Liver (tissue), 9 donors: ENCODE results near the gene GTF2H3. TPM values are rescaled to one million over a fixed set of nuclear protein-coding genes. Genes with fewer than 3 reads are reported as not detected.

ENCODE experiments used
- DNase-seq: peaks from one replicate; pipeline ENCODE4 v3.0.0-alpha.2; 2017; ENCODE audit warnings: low spot score
- H3K27ac ChIP-seq, 2 donors: one replicate each; pipeline ENCODE4 v1.7.0; 2013; ENCODE audit warnings: inconsistent platforms in 2 of 2, low read length in 2 of 2, control low read depth in 1 of 2, low read depth in 1 of 2, mild to moderate bottlenecking in 1 of 2
- H3K27me3 ChIP-seq, 4 donors: one replicate each; pipeline versions ENCODE4 v1.6.1 to v1.7.0; 2013; ENCODE audit warnings: low read length in 3 of 4, inconsistent platforms in 1 of 4, mild to moderate bottlenecking in 1 of 4, moderate library complexity in 1 of 4; ENCODE audit not compliant: control insufficient read depth in 4 of 4, insufficient read depth in 4 of 4
- H3K36me3 ChIP-seq, 4 donors: one replicate each; pipeline versions ENCODE4 v1.6.1 to v1.7.0; 2013; ENCODE audit warnings: low read length in 3 of 4, mild to moderate bottlenecking in 3 of 4, low read depth in 1 of 4, moderate library complexity in 1 of 4; ENCODE audit not compliant: control insufficient read depth in 4 of 4, insufficient read depth in 3 of 4
- H3K4me1 ChIP-seq, 4 donors: one replicate each; pipeline versions ENCODE4 v1.6.1 to v1.7.0; 2013; ENCODE audit warnings: low read length in 3 of 4, mild to moderate bottlenecking in 3 of 4, moderate library complexity in 1 of 4; ENCODE audit not compliant: control insufficient read depth in 4 of 4, insufficient read depth in 4 of 4
- H3K4me3 ChIP-seq, 3 donors: one replicate each; pipeline versions ENCODE4 v1.6.1 to v1.7.0; 2013; ENCODE audit warnings: low read length in 3 of 3, control low read depth in 1 of 3, low read depth in 1 of 3, mild to moderate bottlenecking in 1 of 3
- H3K9ac ChIP-seq, 2 donors: one replicate each; pipeline ENCODE4 v1.7.0; 2013; ENCODE audit warnings: low read length in 2 of 2, mild to moderate bottlenecking in 2 of 2, moderate library complexity in 2 of 2, control low read depth in 1 of 2, low read depth in 1 of 2
- H3K9me3 ChIP-seq, 4 donors: one replicate each; pipeline versions ENCODE4 v1.6.1 to v1.7.0; 2013; ENCODE audit warnings: low read length in 3 of 4; ENCODE audit not compliant: control insufficient read depth in 4 of 4
- ATF3 ChIP-seq: IDR thresholded peaks from 2 replicates; pipeline ENCODE4 v1.6.1; 2016; ENCODE audit warnings: antibody characterized with exemption
- FOXA1 ChIP-seq: IDR thresholded peaks from 2 replicates; pipeline ENCODE4 v1.6.1; 2016; ENCODE audit warnings: antibody characterized with exemption
- FOXA2 ChIP-seq: IDR thresholded peaks from 2 replicates; pipeline ENCODE4 v1.6.1; 2016; ENCODE audit warnings: antibody characterized with exemption
- GABPA ChIP-seq, 2 donors: IDR thresholded peaks in 1 of 2; conservative IDR thresholded peaks in 1 of 2; 2 replicates each; pipeline ENCODE4 v1.6.1; 2016; ENCODE audit warnings: antibody characterized with exemption in 2 of 2, mild to moderate bottlenecking in 1 of 2, moderate library complexity in 1 of 2
- HNF4A ChIP-seq, 2 donors: conservative IDR thresholded peaks; 2 replicates each; pipeline ENCODE4 v1.6.1; 2016; ENCODE audit warnings: antibody characterized with exemption in 2 of 2, mild to moderate bottlenecking in 2 of 2
- HNF4G ChIP-seq: IDR thresholded peaks from 2 replicates; pipeline ENCODE4 v1.6.1; 2016; ENCODE audit warnings: antibody characterized with exemption
- RXRA ChIP-seq, 2 donors: IDR thresholded peaks; 2 replicates each; pipeline ENCODE4 v1.6.1; 2017 to 2018; ENCODE audit warnings: antibody characterized with exemption in 2 of 2, mild to moderate bottlenecking in 1 of 2
- SP1 ChIP-seq: IDR thresholded peaks from 2 replicates; pipeline ENCODE4 v1.6.1; 2018; ENCODE audit warnings: antibody characterized with exemption, mild to moderate bottlenecking
- TAF1 ChIP-seq: conservative IDR thresholded peaks from 2 replicates; pipeline ENCODE4 v1.6.1; 2016; ENCODE audit warnings: antibody characterized with exemption, mild to moderate bottlenecking
- WGBS: extraction: QIAGEN DNeasy Blood & Tissue Kit; methylation state at CpG from one replicate; pipeline ENCODE4 v1.1.7; 2013; 5-methylcytosine and 5-hydroxymethylcytosine counted together
- polyA plus RNA-seq, 2 donors: library from polyadenylated mRNA; stranded (reverse) in 1 of 2; unstranded in 1 of 2; fragments of 200-250 nt in 1 of 2; fragments of >200 nt in 1 of 2; fragmentation: Nextera tagmentation in 1 of 2; extraction: Ambion mirVana in 1 of 2; gene quantifications; one replicate each; pipeline versions ENCODE4 v1.2.1 to v1.2.3, GENCODE V29; 2013 to 2015
- total RNA-seq, 2 donors: library from RNA; depleted of rRNA; stranded (reverse); fragments of >200 nt; gene quantifications; one replicate each; pipeline ENCODE4 v1.2.3, GENCODE V29; 2014
- TF ChIP-seq, protein P1 (sequence below): IDR thresholded peaks from 2 replicates; pipeline ENCODE4 v1.6.1; 2016; ENCODE audit warnings: antibody characterized with exemption, mild to moderate bottlenecking
- donor health status: healthy.
- donor health status: healthy.
- donor health status: healthy.
- donor health status: healthy.
- donor health status: healthy.

GTF2H3 gene
- total and polyA plus RNA-seq, 4 donors = 5.8 to 18.3 (median 13.2) TPM

DNA sequence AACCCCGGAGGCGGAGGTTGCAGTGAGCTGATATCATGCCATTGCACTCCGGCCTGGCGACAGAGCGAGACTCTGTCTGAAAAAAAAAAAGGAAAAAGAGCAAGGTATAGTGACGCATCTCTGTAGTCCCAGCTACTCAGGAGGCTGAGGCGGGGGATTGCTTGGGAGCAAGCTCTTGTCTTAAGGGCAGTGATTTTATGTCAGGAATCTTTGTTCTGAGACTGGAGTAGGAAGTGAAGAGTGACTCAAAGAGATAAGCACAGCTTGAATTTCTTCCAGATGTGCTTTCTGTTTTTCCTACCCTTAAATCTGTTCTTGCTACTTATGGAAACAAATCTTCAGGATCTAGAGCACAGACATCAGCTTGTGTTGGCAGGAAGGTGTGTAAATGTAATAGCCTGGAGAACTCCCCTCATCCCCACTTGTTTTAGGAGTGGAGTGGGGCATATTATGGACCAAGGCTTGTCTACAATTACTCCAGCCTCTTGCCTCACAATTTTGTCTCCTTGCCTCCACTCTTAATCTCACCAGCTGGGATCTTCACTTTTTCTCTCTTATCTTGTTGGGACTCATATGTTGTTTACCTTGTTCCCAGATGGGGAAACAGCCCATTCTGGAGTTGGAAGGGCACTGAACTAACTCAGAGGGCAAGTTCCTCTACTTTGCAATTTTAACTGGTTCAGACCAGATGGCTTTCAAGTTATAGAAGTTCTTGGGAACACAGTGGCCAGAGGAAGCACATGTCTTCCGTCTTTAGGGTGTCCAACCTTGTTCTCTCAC, 41.7 kb upstream of the GTF2H3 start:
- Histone ChIP-seq H3K9ac (no peak overlapping the region), H3K27ac (peak overlapping the region in 1 of 2 donors; percentile 5), H3K4me1 (peaks cover 6 to 38% (median 34%) of the 10 kb centered on the region in 4 donors), H3K9me3 (no peaks in the 10 kb centered on the region), H3K4me3 (no peak overlapping the region), H3K36me3 (peaks cover 8 to 64% (median 52%) of the 10 kb centered on the region in 4 donors), H3K27me3 (no peaks in the 10 kb centered on the region)
- WGBS = 79% methylated on average over 8 of the region's 8 CpGs
- TF ChIP-seq ATF3 = no peak
- peak in 1 of 2 donors; percentile 43 for TF ChIP-seq HNF4A (conservative IDR thresholded peaks at IDR 0.05)
- TF ChIP-seq TAF1 = no peak
- no peak for TF ChIP-seq HNF4G
- TF ChIP-seq FOXA1 = no peak
- TF ChIP-seq FOXA2 = no peak
- peak in 1 of 2 donors; percentile 51 for TF ChIP-seq RXRA (IDR thresholded peaks at IDR 0.05)
- DNase-seq = no peak

GRCh38 chr12:123595729-123596128, 37.9 kb upstream of the GTF2H3 start:
- peaks cover 3 to 20% (median 16%) of the 10 kb centered on the region in 4 donors for H3K4me1 ChIP-seq
- H3K27me3 ChIP-seq = no peaks in the 10 kb centered on the region
- no peak overlapping the region for H3K9ac ChIP-seq
- peak in 1 of 2 donors; percentile 21 for TF ChIP-seq GABPA (IDR thresholded peaks at IDR 0.05 in 1 of 2, conservative IDR thresholded peaks at IDR 0.05 in 1 of 2)
- no peak for TF ChIP-seq HNF4G
- peak; percentile 35 to 72 for TF ChIP-seq RXRA (IDR thresholded peaks at IDR 0.05)
- peak; percentile 51 to 73 for TF ChIP-seq HNF4A (conservative IDR thresholded peaks at IDR 0.05)
- TF ChIP-seq SP1 = peak; percentile 54
- TF ChIP-seq, protein P1, sequence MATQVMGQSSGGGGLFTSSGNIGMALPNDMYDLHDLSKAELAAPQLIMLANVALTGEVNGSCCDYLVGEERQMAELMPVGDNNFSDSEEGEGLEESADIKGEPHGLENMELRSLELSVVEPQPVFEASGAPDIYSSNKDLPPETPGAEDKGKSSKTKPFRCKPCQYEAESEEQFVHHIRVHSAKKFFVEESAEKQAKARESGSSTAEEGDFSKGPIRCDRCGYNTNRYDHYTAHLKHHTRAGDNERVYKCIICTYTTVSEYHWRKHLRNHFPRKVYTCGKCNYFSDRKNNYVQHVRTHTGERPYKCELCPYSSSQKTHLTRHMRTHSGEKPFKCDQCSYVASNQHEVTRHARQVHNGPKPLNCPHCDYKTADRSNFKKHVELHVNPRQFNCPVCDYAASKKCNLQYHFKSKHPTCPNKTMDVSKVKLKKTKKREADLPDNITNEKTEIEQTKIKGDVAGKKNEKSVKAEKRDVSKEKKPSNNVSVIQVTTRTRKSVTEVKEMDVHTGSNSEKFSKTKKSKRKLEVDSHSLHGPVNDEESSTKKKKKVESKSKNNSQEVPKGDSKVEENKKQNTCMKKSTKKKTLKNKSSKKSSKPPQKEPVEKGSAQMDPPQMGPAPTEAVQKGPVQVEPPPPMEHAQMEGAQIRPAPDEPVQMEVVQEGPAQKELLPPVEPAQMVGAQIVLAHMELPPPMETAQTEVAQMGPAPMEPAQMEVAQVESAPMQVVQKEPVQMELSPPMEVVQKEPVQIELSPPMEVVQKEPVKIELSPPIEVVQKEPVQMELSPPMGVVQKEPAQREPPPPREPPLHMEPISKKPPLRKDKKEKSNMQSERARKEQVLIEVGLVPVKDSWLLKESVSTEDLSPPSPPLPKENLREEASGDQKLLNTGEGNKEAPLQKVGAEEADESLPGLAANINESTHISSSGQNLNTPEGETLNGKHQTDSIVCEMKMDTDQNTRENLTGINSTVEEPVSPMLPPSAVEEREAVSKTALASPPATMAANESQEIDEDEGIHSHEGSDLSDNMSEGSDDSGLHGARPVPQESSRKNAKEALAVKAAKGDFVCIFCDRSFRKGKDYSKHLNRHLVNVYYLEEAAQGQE = no peak
- peaks cover 6 to 53% (median 41%) of the 10 kb centered on the region in 4 donors for H3K36me3 ChIP-seq
- DNase-seq = no peak
- H3K27ac ChIP-seq = no peak overlapping the region
- no peak overlapping the region for H3K4me3 ChIP-seq
- H3K9me3 ChIP-seq = no peaks in the 10 kb centered on the region

DNA sequence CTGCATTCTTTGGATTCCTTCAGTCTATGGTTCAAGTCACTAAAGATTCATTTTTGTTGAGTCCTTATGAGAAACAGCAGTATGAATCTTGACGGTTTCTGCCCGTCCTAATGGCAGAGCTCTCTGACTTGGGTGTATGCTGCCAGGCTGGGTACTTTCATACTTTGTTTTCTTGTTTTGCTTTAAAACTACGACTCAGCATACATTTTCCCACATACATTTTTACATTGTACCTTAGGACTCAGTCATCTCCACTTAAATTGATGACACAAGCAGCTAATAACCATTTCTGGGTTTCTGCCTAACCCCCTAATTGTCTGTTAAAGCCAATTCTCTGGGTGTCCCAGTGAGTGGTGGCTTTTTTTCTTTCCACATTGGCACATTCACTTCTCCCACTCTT, 36.5 kb upstream of the GTF2H3 start:
- H3K4me1 ChIP-seq = peaks cover 3 to 21% (median 12%) of the 10 kb centered on the region in 4 donors
- no peak overlapping the region for H3K4me3 ChIP-seq
- no peaks in the 10 kb centered on the region for H3K9me3 ChIP-seq
- no peaks in the 10 kb centered on the region for H3K27me3 ChIP-seq
- TF ChIP-seq HNF4A (conservative IDR thresholded peaks at IDR 0.05) (no peak), TAF1 (no peak)
- DNase-seq = no peak
- no peak overlapping the region for H3K9ac ChIP-seq
- WGBS = 98% methylated on average over 3 of the region's 3 CpGs
- H3K27ac ChIP-seq = no peak overlapping the region
- peaks cover 6 to 44% (median 34%) of the 10 kb centered on the region in 4 donors for H3K36me3 ChIP-seq
